ENCODE data around the gene RPUSD1.
"Not testable (repeated sequence)": the region's sequence is repeated elsewhere in the genome, so short reads cannot be mapped to it uniquely, and the experiment has no call there.

The RPUSD1 gene

GRCh38 chr16:782258-782657, 5.9 kb downstream of the RPUSD1 start:
- no peak for DNase-seq

GRCh38 chr16:781346-782010, 6.7 kb downstream of the RPUSD1 start:
- no peak for DNase-seq

- no peak for DNase-seq
These were observed 7.9 kb downstream of the RPUSD1 start for GRCh38 chr16:780296-780695.

- DNase-seq = no peak
These were observed 8.6 kb downstream of the RPUSD1 start for GRCh38 chr16:779561-779960.

- no peak for DNase-seq
These were observed 9.2 kb downstream of the RPUSD1 start for GRCh38 chr16:778909-779527.

GRCh38 chr16:778447-778846, 9.7 kb downstream of the RPUSD1 start:
- no peak for DNase-seq

- DNase-seq = no peak
These were observed 10.4 kb downstream of the RPUSD1 start for GRCh38 chr16:777826-778225.

GRCh38 chr16:776824-777223, 11.4 kb downstream of the RPUSD1 start:
- DNase-seq = no peak

GRCh38 chr16:776298-776697, 11.9 kb downstream of the RPUSD1 start:
- not testable (repeated sequence) for DNase-seq

GRCh38 chr16:775236-775796, 12.9 kb downstream of the RPUSD1 start:
- DNase-seq = no peak

- DNase-seq = no peak
These were observed 13.8 kb downstream of the RPUSD1 start for GRCh38 chr16:774086-775001.

GRCh38 chr16:772959-773358, 15.2 kb downstream of the RPUSD1 start:
- no peak for DNase-seq

GRCh38 chr16:770411-770810, 17.8 kb downstream of the RPUSD1 start:
- no peak for DNase-seq

GRCh38 chr16:769934-770333, 18.2 kb downstream of the RPUSD1 start:
- no peak for DNase-seq

GRCh38 chr16:769184-769784, 18.9 kb downstream of the RPUSD1 start:
- DNase-seq = no peak

GRCh38 chr16:768428-768827, 19.8 kb downstream of the RPUSD1 start:
- no peak for DNase-seq

GRCh38 chr16:767743-768235, 20.4 kb downstream of the RPUSD1 start:
- no peak for DNase-seq

GRCh38 chr16:766820-767640, 21.2 kb downstream of the RPUSD1 start:
- DNase-seq = no peak

GRCh38 chr16:766008-766819, 22.0 kb downstream of the RPUSD1 start:
- DNase-seq = no peak

GRCh38 chr16:765488-765865, 22.7 kb downstream of the RPUSD1 start:
- no peak for DNase-seq

GRCh38 chr16:764848-765487, 23.2 kb downstream of the RPUSD1 start:
- DNase-seq = no peak
